ENCODE results near the gene SLC6A20.

- TF ChIP-seq CTCF (IDR thresholded peaks at IDR 0.05) (no peak), POLR2A (IDR thresholded peaks at IDR 0.05) (no peak)
Observed at GRCh38 chr3:45777111-45777745, 19.1 kb downstream of the SLC6A20 start.

Measured in lower leg skin (tissue), 3 donors.